ENCODE data around the gene GEMIN7. TPM values are rescaled to one million over a fixed set of nuclear protein-coding genes. Genes with fewer than 3 reads are reported as not detected.
A peak's percentile ranks its signal among the peaks of the same experiment; 100 is the strongest.

Gene GEMIN7
- total RNA-seq, 1 donor from 2014 or later: 39.4 TPM

DNA sequence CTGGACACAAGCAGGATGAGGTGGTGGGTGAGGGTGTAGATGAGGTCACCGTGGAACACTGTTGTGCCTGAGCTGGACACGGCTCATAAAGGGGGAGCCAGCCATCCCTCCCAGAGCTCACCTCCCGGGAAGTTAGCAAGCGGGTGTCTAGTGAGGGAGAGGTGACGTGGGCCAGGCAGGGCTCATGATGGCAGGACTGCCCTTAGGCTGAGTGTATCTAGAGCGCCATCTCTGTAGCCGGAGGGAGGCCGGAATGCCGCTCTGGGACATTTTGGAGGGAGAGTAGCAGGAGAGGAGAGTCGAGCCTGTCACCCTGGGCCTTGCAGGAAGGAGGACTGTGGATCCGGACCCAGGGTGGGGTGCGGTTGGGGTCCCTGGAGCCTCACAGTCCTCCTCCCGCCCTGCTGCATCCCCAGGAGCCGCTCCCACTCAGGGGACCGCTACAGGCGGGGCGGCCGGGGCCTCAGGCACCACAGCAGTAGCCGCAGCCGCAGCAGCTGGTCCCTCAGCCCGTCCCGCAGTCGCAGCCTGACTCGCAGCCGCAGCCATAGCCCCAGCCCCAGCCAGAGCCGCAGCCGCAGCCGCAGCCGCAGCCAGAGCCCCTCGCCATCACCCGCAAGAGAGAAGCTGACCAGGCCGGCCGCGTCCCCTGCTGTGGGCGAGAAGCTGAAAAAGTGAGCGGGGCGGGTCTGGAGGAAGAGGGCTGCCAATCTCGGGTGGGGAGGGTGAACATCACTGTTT is 12.0 kb upstream of the GEMIN7 start:
- H3K27ac Mint-ChIP-seq: no peak overlapping the region
- TF ChIP-seq, protein P1, sequence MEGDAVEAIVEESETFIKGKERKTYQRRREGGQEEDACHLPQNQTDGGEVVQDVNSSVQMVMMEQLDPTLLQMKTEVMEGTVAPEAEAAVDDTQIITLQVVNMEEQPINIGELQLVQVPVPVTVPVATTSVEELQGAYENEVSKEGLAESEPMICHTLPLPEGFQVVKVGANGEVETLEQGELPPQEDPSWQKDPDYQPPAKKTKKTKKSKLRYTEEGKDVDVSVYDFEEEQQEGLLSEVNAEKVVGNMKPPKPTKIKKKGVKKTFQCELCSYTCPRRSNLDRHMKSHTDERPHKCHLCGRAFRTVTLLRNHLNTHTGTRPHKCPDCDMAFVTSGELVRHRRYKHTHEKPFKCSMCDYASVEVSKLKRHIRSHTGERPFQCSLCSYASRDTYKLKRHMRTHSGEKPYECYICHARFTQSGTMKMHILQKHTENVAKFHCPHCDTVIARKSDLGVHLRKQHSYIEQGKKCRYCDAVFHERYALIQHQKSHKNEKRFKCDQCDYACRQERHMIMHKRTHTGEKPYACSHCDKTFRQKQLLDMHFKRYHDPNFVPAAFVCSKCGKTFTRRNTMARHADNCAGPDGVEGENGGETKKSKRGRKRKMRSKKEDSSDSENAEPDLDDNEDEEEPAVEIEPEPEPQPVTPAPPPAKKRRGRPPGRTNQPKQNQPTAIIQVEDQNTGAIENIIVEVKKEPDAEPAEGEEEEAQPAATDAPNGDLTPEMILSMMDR (IDR thresholded peaks at IDR 0.05; ENCODE audit: unreplicated experiment): no peak
- DNase-seq (ENCODE audit: low spot score, unreplicated experiment): no peak
- H3K9me3 Mint-ChIP-seq (ENCODE audit: low read depth): no peaks in the 10 kb centered on the region
- peaks cover 12% of the 10 kb centered on the region for H3K36me3 Mint-ChIP-seq (ENCODE audit: insufficient read depth)
- H3K4me3 Mint-ChIP-seq (ENCODE audit: low read depth): no peak overlapping the region
- H3K27me3 Mint-ChIP-seq: no peaks in the 10 kb centered on the region
- no peaks in the 10 kb centered on the region for H3K4me1 Mint-ChIP-seq (ENCODE audit: low read depth)

DNA sequence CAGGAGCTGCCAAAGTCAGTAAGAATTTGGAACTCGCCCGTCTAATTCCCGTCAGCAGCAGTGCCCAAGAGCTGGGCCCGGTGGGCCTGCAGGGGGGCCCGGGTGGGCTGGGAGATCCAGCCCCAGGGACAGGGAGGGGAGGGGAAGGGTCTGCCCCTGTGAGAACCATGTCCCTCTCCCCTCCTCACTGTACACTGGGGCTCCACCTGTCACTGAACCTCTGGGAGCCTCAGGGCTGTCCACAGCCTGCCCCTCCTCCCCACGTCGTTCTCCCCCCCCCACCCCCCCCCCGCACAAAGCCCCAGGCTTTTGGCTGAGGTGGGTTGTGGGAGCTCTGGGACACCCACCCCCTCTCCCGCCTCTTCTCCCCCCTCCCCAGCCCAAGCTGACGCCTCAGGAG is 11.0 kb upstream of the GEMIN7 start:
- Mint-ChIP-seq H3K36me3 (ENCODE audit: insufficient read depth) (peaks cover 9% of the 10 kb centered on the region), H3K4me3 (ENCODE audit: low read depth) (no peak overlapping the region), H3K9me3 (ENCODE audit: low read depth) (no peaks in the 10 kb centered on the region), H3K4me1 (ENCODE audit: low read depth) (no peaks in the 10 kb centered on the region), H3K27me3 (no peaks in the 10 kb centered on the region), H3K27ac (no peak overlapping the region)
- TF ChIP-seq, protein P1 (IDR thresholded peaks at IDR 0.05; ENCODE audit: unreplicated experiment): no peak
- no peak for DNase-seq (ENCODE audit: low spot score, unreplicated experiment)

DNA sequence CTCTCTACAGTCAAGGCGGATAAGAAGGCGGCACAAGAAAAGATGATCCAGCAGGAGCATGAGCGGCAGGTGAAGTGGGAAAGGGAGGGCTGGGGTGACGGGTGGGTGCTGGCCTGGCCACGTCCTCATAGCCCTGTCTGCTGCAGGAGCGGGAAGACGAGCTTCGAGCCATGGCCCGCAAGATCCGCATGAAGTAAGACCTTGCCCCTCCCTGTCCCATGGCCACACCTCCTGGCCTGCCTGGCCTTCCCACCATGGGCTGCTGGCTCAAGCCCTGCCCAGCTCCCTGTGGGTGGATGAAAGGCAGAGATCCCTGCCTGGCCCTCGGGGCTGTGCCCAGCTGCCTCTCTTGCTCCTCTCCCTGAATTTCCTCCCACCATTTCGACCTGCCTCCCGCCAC is 10.0 kb upstream of the GEMIN7 start:
- Mint-ChIP-seq H3K36me3 (ENCODE audit: insufficient read depth) (peaks cover 9% of the 10 kb centered on the region), H3K27ac (no peak overlapping the region), H3K27me3 (no peaks in the 10 kb centered on the region), H3K4me1 (ENCODE audit: low read depth) (no peaks in the 10 kb centered on the region), H3K9me3 (ENCODE audit: low read depth) (no peaks in the 10 kb centered on the region), H3K4me3 (ENCODE audit: low read depth) (no peak overlapping the region)
- TF ChIP-seq, protein P1 (IDR thresholded peaks at IDR 0.05; ENCODE audit: unreplicated experiment): no peak
- DNase-seq (ENCODE audit: low spot score, unreplicated experiment): no peak

DNA sequence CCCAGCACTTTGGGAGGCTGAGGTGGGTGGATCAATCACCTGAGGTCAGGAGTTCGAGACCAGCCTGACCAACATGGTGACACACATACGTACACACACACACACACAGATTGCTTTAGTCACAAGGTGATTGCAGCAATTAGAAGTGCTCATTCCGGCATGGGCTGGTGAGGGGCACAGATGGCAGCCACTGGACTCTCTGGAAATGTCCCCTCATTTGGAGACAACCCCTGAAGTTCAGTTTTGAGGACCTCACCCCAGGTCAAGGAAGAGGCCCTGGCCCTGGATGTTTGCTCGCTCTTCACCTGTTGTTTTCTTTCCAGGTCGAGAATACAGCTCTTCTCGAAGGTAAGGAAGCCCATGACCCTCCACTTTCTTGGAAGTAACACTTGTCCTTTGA is 8.8 kb upstream of the GEMIN7 start:
- Mint-ChIP-seq H3K27me3 (peaks cover 6% of the 10 kb centered on the region), H3K27ac (no peak overlapping the region), H3K4me3 (ENCODE audit: low read depth) (no peak overlapping the region)

DNA sequence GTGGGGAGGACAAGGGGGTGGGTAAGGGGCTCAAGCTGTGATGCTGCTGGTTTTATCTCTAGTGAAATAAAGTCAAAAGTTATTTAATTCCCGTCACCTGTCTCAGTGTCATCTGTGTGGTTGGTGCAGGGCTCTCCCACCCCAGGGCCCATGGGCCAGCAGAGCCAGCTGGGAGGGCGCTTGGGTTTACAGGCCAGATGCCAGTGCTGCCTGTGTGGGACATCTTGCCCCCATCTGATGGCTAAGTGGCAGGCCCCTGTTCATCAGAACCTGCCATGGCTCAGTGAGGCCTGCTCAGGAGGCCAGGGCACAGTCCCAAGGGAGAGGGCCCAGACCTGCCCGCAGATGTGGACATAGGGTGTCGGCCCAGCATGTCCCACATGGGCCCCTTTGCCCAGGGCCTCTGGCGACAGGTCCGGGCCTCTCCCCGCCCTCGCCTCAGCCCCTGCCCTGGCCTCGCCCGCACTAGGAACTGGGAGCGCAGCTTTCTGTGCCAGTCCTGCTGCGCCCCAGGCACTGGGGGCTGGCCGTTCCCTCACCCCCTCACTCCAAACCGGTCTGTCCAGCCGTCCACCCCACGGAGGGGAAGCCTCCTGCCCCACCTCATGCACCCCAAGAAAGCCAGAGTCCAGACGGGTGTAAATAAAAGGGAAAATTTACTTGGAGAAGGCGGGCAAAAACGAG is 8.1 kb upstream of the GEMIN7 start:
- H3K4me1 Mint-ChIP-seq (ENCODE audit: low read depth): peaks cover 2% of the 10 kb centered on the region
- H3K4me3 Mint-ChIP-seq (ENCODE audit: low read depth): no peak overlapping the region
- no peaks in the 10 kb centered on the region for H3K9me3 Mint-ChIP-seq (ENCODE audit: low read depth)
- peak overlapping the region; percentile 29 for H3K27ac Mint-ChIP-seq
- TF ChIP-seq, protein P1 (IDR thresholded peaks at IDR 0.05; ENCODE audit: unreplicated experiment): no peak
- peaks cover 8% of the 10 kb centered on the region for H3K27me3 Mint-ChIP-seq
- H3K36me3 Mint-ChIP-seq (ENCODE audit: insufficient read depth): peaks cover 7% of the 10 kb centered on the region
- no peak for DNase-seq (ENCODE audit: low spot score, unreplicated experiment)

More for the DNA sequence above, 8.8 kb upstream of the GEMIN7 start:
- no peak for DNase-seq (ENCODE audit: low spot score, unreplicated experiment)
- Mint-ChIP-seq H3K9me3 (ENCODE audit: low read depth) (no peaks in the 10 kb centered on the region), H3K4me1 (ENCODE audit: low read depth) (peaks cover 2% of the 10 kb centered on the region), H3K36me3 (ENCODE audit: insufficient read depth) (peaks cover 7% of the 10 kb centered on the region)
- TF ChIP-seq, protein P1 (IDR thresholded peaks at IDR 0.05; ENCODE audit: unreplicated experiment): no peak
